Activated naive CD4-positive, alpha-beta T cell (primary cell): Measurements from ENCODE around the gene DAND5.
A peak's percentile ranks its signal among the peaks of the same experiment; 100 is the strongest.

Experiments
- DNase-seq, 4 experiments: peaks; one replicate each; lab custom pipeline; 2025; lab: John Stamatoyannopoulos, UW

Gene DAND5

GRCh38 chr19:12969292-12969988 is at the start of gene DAND5:
Gene DAND5 (plus strand): TSS chr19:12969576. CDS start chr19:12969661, 85 bp downstream.
- no peak for DNase-seq

- no peak for DNase-seq
Measured at GRCh38 chr19:12921047-12921446, 48.3 kb upstream of the DAND5 start.

- no peak for DNase-seq
Measured at GRCh38 chr19:12922959-12923358, 46.4 kb upstream of the DAND5 start.

- DNase-seq: no peak
Measured at GRCh38 chr19:12924621-12925310, 44.6 kb upstream of the DAND5 start.

- no peak for DNase-seq
Measured at GRCh38 chr19:12930002-12930645, 39.3 kb upstream of the DAND5 start.

GRCh38 chr19:12932392-12933286 is 36.7 kb upstream of the DAND5 start:
- no peak for DNase-seq

- peak; percentile 64 to 79 (median 70) for DNase-seq
Measured at GRCh38 chr19:12933287-12934072, 35.9 kb upstream of the DAND5 start, which contains the start of gene FARSA. Gene FARSA (minus strand): TSS chr19:12933711. CDS start chr19:12933696, 15 bp downstream.

GRCh38 chr19:12935071-12935470 is 34.3 kb upstream of the DAND5 start:
- DNase-seq: no peak

GRCh38 chr19:12936582-12936981 is 32.8 kb upstream of the DAND5 start:
- no peak for DNase-seq

- no peak for DNase-seq
Measured at GRCh38 chr19:12937093-12937926, 32.1 kb upstream of the DAND5 start.

GRCh38 chr19:12937927-12938778 is 31.2 kb upstream of the DAND5 start, which contains the start of gene CALR:
Gene CALR (plus strand): TSS chr19:12938609. CDS start chr19:12938680, 71 bp downstream.
- DNase-seq: peak; percentile 95 to 99 (median 97)

GRCh38 chr19:12938779-12939601 is 30.4 kb upstream of the DAND5 start:
- peak in 1 of 4 experiments; percentile 45 for DNase-seq

- no peak for DNase-seq
Measured at GRCh38 chr19:12939975-12940423, 29.4 kb upstream of the DAND5 start.

- no peak for DNase-seq
Measured at GRCh38 chr19:12940897-12941296, 28.5 kb upstream of the DAND5 start.

- no peak for DNase-seq
Measured at GRCh38 chr19:12943437-12944044, 25.8 kb upstream of the DAND5 start.

GRCh38 chr19:12944104-12944674 is 25.2 kb upstream of the DAND5 start:
- DNase-seq: no peak

- peak; percentile 94 to 97 (median 96) for DNase-seq
Measured at GRCh38 chr19:12945479-12946091, 23.8 kb upstream of the DAND5 start, which contains the start of gene RAD23A. Gene RAD23A (plus strand): TSS chr19:12945862. CDS start chr19:12945949, 87 bp downstream.
